ENCODE measurements around the gene SLC1A1. TPM values are rescaled to one million over a fixed set of nuclear protein-coding genes. Genes with fewer than 3 reads are reported as not detected.
"Not testable (repeated sequence)": the region's sequence is repeated elsewhere in the genome, so short reads cannot be mapped to it uniquely, and the experiment has no call there.

The SLC1A1 gene
- total RNA-seq, 3 donors from 2014 or later = 0.05 to 0.33 TPM; not detected in 1

DNA sequence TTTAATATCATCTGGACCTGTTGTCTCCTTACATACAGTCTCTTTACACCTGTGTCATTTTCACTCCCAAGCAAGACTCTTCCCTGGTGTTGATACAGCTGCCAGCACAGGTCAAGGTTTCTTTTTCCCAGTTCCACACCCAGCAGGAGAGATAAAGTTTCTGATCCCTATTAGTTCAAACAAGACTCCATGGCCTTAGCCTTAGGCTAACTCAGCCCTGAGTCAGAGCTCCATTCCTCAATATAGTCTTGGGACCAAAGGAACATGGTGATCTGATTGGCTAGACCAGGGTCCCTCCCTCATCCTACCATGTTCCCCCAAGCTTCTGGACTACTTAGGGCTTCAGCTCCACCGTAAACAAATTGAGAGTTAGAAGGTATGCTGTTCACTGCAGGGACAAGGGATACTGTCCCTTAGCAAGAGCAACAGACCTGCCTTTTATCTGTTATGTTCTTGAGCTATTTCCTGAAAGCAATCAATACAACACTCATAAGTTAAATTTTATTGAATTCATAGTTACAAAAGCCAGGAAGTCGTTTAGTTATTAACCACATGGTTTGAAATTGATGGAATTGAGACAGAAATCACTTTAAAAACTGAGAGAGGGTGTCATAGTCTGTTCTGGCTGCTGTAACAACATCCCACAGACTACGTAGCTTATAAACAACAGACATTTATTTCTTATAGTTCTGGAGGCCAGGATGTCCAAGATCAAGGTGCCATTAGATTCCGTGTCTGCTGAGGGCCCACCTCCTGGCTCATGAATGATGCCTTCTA lies 20.5 kb downstream of the SLC1A1 start:
- DNase-seq = no peak
- Mint-ChIP-seq H3K36me3 (ENCODE audit: insufficient read depth) (no peaks in the 10 kb centered on the region), H3K27me3 (ENCODE audit: low read depth) (no peaks in the 10 kb centered on the region), H3K4me1 (ENCODE audit: low read depth) (no peaks in the 10 kb centered on the region), H3K9me3 (no peaks in the 10 kb centered on the region), H3K4me3 (no peak overlapping the region)
- ATAC-seq = no peak

DNA sequence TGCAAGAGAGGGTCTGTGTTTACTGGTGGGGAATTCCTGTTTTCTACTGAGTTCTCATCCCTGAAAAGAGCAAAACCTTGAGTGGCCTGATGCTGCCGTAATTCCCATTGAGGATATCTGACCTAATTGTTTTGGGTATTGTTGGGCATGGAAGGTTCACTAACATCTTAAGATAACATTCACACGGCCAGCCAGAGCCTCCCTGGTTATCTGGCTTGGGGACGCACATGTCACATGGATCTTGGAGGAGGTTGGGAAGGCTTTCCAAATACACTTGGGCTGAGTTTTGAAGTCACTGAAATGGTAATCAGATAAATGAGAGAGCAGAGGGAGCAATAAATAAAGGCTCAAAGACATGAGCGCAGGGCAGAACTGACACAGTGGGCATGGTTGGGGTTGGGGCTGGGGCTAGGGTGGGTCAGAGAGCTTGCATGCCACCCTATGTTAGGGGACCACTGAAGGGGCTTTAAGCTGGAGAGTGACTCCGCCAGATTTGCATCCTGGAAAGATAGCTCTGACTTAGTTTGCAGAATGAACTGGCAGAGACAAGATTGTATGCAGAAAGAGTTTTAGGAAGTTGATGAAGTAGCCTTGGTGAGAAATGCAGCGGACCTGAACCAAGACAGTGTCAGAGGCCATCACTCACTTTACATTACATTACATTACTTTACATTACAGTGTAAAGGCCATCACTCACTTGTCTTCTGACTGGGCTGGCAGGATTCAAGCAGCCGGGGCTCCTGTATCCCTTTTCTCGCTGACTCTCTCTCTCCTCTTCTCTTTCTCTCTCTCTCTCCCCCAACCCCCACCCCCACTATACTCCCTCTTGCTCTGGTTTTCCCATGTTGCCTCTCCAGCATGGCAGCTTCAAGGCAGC lies 24.2 kb downstream of the SLC1A1 start:
- Mint-ChIP-seq H3K9me3 (no peaks in the 10 kb centered on the region), H3K4me3 (no peak overlapping the region), H3K36me3 (ENCODE audit: insufficient read depth) (no peaks in the 10 kb centered on the region), H3K27me3 (ENCODE audit: low read depth) (no peaks in the 10 kb centered on the region), H3K4me1 (ENCODE audit: low read depth) (peaks cover 9% of the 10 kb centered on the region)
- ATAC-seq = no peak
- DNase-seq = no peak

DNA sequence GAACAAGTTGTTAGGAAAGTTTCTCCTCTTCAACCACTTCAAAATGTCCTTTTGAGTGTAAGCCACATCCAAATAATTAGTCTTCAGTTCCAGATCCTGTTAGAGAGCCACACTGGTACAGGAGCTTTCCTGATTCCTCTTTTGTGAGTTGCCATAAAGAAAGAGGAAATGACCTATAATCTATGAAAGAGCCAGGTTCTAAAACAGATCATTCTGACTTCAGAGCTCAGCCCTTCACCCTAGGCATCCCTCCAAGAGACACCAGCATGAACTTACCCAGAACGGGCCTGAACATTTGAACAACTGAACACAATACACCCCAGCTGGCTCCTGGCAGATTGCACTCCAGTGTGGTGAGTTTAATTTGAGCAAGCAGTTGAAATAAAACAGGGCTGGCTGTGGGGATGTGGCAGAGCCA lies 25.7 kb downstream of the SLC1A1 start:
- no peaks in the 10 kb centered on the region for H3K27me3 Mint-ChIP-seq (ENCODE audit: low read depth)
- no peaks in the 10 kb centered on the region for H3K9me3 Mint-ChIP-seq
- DNase-seq = no peak
- no peaks in the 10 kb centered on the region for H3K36me3 Mint-ChIP-seq (ENCODE audit: insufficient read depth)
- no peak for ATAC-seq
- no peak overlapping the region for H3K4me3 Mint-ChIP-seq
- H3K4me1 Mint-ChIP-seq (ENCODE audit: low read depth) = peaks cover 13% of the 10 kb centered on the region

- DNase-seq = no peak
- H3K4me1 Mint-ChIP-seq (ENCODE audit: low read depth) = peaks cover 13% of the 10 kb centered on the region
- H3K27me3 Mint-ChIP-seq (ENCODE audit: low read depth) = no peaks in the 10 kb centered on the region
- no peak overlapping the region for H3K4me3 Mint-ChIP-seq
- no peaks in the 10 kb centered on the region for H3K36me3 Mint-ChIP-seq (ENCODE audit: insufficient read depth)
- no peak for ATAC-seq
- no peaks in the 10 kb centered on the region for H3K9me3 Mint-ChIP-seq
Observed at GRCh38 chr9:4517274-4517673, 27.0 kb downstream of the SLC1A1 start.

- Mint-ChIP-seq H3K4me3 (no peak overlapping the region), H3K36me3 (ENCODE audit: insufficient read depth) (no peaks in the 10 kb centered on the region), H3K9me3 (no peaks in the 10 kb centered on the region), H3K4me1 (ENCODE audit: low read depth) (peaks cover 13% of the 10 kb centered on the region), H3K27me3 (ENCODE audit: low read depth) (no peaks in the 10 kb centered on the region)
- peak; percentile 51 to 80 for ATAC-seq
- no peak for DNase-seq
Observed at GRCh38 chr9:4519604-4520003, 29.3 kb downstream of the SLC1A1 start.

GRCh38 chr9:4520055-4520454 lies 29.8 kb downstream of the SLC1A1 start:
- ATAC-seq (no peak), DNase-seq (no peak)
- H3K4me3 Mint-ChIP-seq = no peak overlapping the region
- peaks cover 13% of the 10 kb centered on the region for H3K4me1 Mint-ChIP-seq (ENCODE audit: low read depth)
- no peaks in the 10 kb centered on the region for H3K36me3 Mint-ChIP-seq (ENCODE audit: insufficient read depth)
- no peaks in the 10 kb centered on the region for H3K9me3 Mint-ChIP-seq
- H3K27me3 Mint-ChIP-seq (ENCODE audit: low read depth) = no peaks in the 10 kb centered on the region

DNA sequence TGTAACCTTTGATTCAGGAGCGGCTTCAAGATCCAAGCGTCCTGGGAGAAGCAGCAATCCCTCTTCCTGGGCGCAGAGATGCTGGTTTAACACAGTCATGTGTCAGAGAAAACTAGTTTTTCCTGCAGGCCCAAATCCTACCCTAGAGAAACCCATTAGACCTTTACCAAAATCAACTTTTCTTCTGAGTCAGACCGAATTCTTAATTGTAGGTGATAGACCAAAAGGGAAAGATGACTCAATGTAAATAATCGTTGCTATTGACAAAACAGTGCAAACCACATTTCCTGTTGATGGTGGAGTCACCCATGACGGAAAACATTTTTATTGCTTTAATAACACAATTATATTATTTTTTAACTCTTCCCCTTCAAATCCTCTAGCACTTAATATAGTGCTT lies 40.1 kb downstream of the SLC1A1 start:
- H3K9me3 Mint-ChIP-seq = no peaks in the 10 kb centered on the region
- H3K36me3 Mint-ChIP-seq (ENCODE audit: insufficient read depth) = no peaks in the 10 kb centered on the region
- peaks cover 21% of the 10 kb centered on the region for H3K4me1 Mint-ChIP-seq (ENCODE audit: low read depth)
- no peak overlapping the region for H3K4me3 Mint-ChIP-seq
- DNase-seq = no peak
- ATAC-seq = peak; percentile 10 to 58
- H3K27me3 Mint-ChIP-seq (ENCODE audit: low read depth) = no peaks in the 10 kb centered on the region

GRCh38 chr9:4530831-4531230 lies 40.6 kb downstream of the SLC1A1 start:
- ATAC-seq; H3K36me3 Mint-ChIP-seq (ENCODE audit: insufficient read depth); H3K9me3 Mint-ChIP-seq; H3K27me3 Mint-ChIP-seq (ENCODE audit: low read depth); DNase-seq; H3K4me3 Mint-ChIP-seq: not testable (repeated sequence)
- H3K4me1 Mint-ChIP-seq (ENCODE audit: low read depth) = peaks cover 21% of the 10 kb centered on the region

DNA sequence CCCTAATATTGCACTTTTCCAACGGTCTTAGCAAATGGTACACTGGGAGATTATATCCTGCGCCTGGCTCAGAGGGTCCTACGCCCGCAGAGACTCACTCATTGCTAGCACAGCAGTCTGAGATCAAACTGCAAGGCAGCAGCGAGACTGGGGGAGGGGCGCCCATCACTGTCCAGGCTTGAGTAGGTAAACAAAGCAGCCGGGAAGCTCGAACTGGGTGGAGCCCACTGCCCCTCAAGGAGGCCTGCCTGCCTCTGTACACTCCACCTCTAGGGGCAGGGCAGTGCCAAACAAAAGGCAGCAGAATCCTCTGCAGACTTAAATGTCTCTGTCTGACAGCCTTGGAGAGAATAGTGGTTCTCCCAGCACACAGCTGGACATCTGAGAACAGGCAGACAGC lies 41.1 kb downstream of the SLC1A1 start:
- H3K4me1 Mint-ChIP-seq (ENCODE audit: low read depth) = peaks cover 21% of the 10 kb centered on the region
- not testable (repeated sequence) for ATAC-seq; H3K9me3 Mint-ChIP-seq; H3K27me3 Mint-ChIP-seq (ENCODE audit: low read depth); H3K36me3 Mint-ChIP-seq (ENCODE audit: insufficient read depth); DNase-seq; H3K4me3 Mint-ChIP-seq

DNA sequence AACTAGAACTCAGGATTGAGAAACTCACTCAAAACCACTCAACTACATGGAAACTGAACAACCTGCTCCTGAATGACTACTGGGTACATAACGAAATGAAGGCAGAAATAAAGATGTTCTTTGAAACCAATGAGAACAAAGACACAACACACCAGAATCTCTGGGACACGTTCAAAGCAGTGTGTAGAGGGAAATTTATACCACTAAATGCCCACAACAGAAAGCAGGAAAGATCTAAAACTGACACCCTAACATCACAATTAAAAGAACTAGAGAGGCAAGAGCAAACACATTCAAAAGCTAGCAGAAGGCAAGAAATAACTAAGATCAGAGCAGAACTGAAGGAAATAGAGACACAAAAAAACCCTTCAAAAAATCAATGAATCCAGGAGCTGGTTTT lies 43.6 kb downstream of the SLC1A1 start:
- not testable (repeated sequence) for H3K36me3 Mint-ChIP-seq (ENCODE audit: insufficient read depth); H3K9me3 Mint-ChIP-seq; DNase-seq; ATAC-seq; H3K4me3 Mint-ChIP-seq; H3K27me3 Mint-ChIP-seq (ENCODE audit: low read depth)
- H3K4me1 Mint-ChIP-seq (ENCODE audit: low read depth) = peaks cover 21% of the 10 kb centered on the region

DNA sequence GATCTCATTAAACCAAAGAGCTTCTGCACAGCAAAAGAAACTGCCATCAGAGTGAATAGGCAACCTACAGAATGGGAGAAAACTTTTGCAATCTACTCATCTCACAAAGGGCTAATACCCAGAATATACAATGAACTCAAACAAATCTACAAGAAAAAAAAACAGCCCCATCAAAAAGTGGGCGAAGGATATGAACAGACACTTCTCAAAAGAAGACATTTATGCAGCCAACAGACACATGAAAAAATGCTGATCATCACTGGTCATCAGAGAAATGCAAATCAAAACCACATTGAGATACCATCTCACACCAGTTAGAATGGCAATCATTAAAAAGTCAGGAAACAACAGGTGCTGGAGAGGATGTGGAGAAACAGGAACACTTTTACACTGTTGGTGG lies 45.9 kb downstream of the SLC1A1 start:
- H3K27me3 Mint-ChIP-seq (ENCODE audit: low read depth); H3K9me3 Mint-ChIP-seq; H3K36me3 Mint-ChIP-seq (ENCODE audit: insufficient read depth); DNase-seq; H3K4me3 Mint-ChIP-seq; ATAC-seq; H3K4me1 Mint-ChIP-seq (ENCODE audit: low read depth): not testable (repeated sequence)

GRCh38 chr9:4537581-4537980 lies 47.3 kb downstream of the SLC1A1 start:
- Mint-ChIP-seq H3K9me3 (no peaks in the 10 kb centered on the region), H3K4me1 (ENCODE audit: low read depth) (peaks cover 9% of the 10 kb centered on the region), H3K27me3 (ENCODE audit: low read depth) (no peaks in the 10 kb centered on the region), H3K36me3 (ENCODE audit: insufficient read depth) (no peaks in the 10 kb centered on the region), H3K4me3 (no peak overlapping the region)
- ATAC-seq (no peak), DNase-seq (no peak)

- Mint-ChIP-seq H3K4me3 (no peak overlapping the region), H3K9me3 (no peaks in the 10 kb centered on the region), H3K27me3 (ENCODE audit: low read depth) (no peaks in the 10 kb centered on the region), H3K36me3 (ENCODE audit: insufficient read depth) (no peaks in the 10 kb centered on the region), H3K4me1 (ENCODE audit: low read depth) (peaks cover 9% of the 10 kb centered on the region)
- DNase-seq (no peak), ATAC-seq (no peak)
Observed at GRCh38 chr9:4538107-4538506, 47.8 kb downstream of the SLC1A1 start.

- no peak for ATAC-seq
- Mint-ChIP-seq H3K27me3 (ENCODE audit: low read depth) (no peaks in the 10 kb centered on the region), H3K4me1 (ENCODE audit: low read depth) (peaks cover 7% of the 10 kb centered on the region), H3K36me3 (ENCODE audit: insufficient read depth) (no peaks in the 10 kb centered on the region), H3K4me3 (no peak overlapping the region), H3K9me3 (no peaks in the 10 kb centered on the region)
- DNase-seq = no peak
Observed at GRCh38 chr9:4538621-4539020, 48.4 kb downstream of the SLC1A1 start.

GRCh38 chr9:4540425-4540824 lies 50.2 kb downstream of the SLC1A1 start:
- no peaks in the 10 kb centered on the region for H3K36me3 Mint-ChIP-seq (ENCODE audit: insufficient read depth)
- DNase-seq (no peak), ATAC-seq (no peak)
- H3K9me3 Mint-ChIP-seq = no peaks in the 10 kb centered on the region
- H3K4me3 Mint-ChIP-seq = no peak overlapping the region
- H3K4me1 Mint-ChIP-seq (ENCODE audit: low read depth) = no peaks in the 10 kb centered on the region
- H3K27me3 Mint-ChIP-seq (ENCODE audit: low read depth) = no peaks in the 10 kb centered on the region

Measured in activated T-cell treated with anti-CD3 and anti-CD28 coated beads, Interleukin-2, amount 50 U/mL, for 4 hours (primary cell).